ENCODE results near the gene BAIAP3.

The BAIAP3 gene

DNA sequence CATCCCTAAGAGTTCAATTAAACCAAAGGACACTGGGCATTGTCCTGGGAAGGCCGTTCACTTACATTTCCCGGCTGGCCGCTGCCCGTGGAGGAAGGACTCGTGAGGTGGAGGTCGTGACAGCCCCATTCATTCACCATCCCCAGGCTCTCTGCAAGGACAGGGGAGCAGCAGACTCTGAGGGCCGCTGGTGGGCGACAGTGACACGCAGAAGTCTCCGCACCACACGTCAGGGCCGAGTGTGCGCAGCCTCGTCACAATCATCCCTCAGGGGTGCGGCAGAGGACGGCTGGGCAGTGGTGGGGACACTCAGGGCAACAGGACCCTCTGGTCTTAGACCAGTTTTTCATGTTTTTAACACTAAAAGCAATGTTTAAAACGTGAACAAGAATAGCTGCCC is 59.4 kb downstream of the BAIAP3 start:
- no peak for DNase-seq (ENCODE audit: low read depth)

DNA sequence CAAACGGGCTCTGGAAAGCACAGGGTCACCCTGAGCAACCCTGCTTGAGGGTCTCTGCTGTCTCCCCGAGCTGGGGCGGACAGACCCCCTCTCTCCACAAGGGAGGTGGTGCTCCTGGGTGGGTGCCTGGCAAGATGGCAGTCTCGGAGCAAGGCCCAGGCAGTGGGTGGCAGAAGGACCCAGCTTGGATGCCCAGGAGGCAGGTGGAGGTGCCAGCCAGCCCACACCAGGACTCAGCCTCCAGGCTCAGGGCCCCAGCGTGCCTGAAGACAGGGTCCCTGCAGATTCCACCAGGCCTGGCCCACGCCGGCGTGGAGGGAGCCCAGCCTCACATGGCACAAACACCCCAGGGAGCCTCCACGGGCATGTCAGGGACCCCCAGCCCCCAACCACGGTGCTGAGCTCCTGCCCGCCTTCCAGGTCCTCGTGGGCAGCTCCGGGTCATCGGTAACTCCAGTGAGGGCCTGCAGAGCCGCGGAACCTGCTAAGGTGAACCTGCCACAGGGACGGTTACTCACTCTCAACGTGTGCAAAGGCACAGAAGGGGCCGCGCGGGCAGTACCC is 60.2 kb downstream of the BAIAP3 start:
- DNase-seq (ENCODE audit: low read depth) = no peak

DNA sequence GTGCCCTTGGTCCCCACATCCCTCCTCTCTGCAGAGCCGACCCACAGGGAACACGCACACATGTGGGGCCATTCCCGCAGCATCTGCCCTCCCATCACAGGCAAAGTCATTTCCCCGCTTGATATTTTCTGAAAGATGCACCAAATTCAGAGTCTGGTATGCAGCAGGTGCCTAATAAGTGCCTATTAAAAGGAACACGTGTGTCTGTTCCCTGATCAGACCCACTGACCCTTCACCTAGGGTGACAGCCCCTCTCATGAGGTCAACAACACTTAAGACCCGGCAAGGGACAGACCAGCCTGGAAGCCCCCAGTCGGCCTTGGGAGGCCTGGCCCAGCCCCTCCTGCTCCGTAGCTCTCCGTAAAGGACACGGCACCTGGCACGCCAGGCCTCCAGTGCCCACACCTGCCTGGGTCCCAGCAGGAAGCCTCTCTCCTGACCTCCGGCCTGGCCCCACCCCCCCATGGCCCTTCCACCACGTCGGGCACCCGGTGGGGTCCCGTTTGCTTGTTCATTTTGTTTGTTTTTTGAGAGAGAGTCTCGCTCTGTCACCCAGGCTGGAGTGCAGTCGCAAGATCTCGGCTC is 61.0 kb downstream of the BAIAP3 start:
- no peak for DNase-seq (ENCODE audit: low read depth)

- no peak for DNase-seq (ENCODE audit: low read depth)
Observed at GRCh38 chr16:1395444-1396031, 62.1 kb downstream of the BAIAP3 start.

DNA sequence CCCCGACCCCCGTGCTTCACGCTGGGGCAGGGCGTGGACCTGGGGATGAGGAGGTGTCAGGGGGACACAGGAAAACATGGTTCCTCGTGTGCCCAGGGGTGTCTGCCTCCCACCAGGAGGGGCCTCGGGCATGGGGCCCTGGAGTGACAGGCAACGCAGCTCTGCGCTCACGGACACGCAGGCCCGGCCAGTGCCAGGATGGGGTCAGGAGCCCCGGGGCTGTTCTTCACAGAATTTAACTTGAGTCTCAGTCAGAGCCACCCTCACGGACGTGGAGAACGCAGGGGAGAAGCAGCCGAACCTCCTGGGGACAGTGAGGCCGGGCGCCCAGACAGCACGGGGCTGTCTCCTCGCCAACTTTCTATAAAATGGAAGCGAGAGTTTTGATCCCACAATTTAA is 64.3 kb downstream of the BAIAP3 start:
- DNase-seq (ENCODE audit: low read depth) = no peak

DNA sequence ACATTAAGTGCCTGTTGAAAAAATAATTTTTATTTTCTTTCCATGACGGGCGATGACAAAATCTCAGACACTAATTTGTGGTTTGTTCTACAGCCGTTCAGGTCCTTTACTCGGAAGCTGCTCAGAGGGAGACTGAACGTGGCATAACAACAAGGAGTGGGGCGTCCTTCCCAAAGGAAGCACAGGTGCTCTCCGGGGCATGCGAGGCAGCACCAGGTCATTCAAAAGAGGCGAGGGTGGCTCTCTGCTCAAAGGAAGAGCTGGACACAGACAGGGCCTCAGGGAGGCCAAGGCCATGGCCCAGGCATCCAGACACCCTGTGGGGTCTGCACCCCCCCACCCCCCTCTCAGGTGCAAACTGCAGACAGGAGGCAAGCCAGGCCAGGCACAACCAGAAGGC is 64.9 kb downstream of the BAIAP3 start:
- no peak for DNase-seq (ENCODE audit: low read depth)
